HFFc6 (cell line): Measurements from ENCODE around the gene RBL2. TPM values are rescaled to one million over a fixed set of nuclear protein-coding genes. Genes with fewer than 3 reads are reported as not detected.

ENCODE experiments used
- DNase-seq: peaks from one replicate; pipeline ENCODE4 v3.0.0-alpha.2; 2018
- H3K27ac Mint-ChIP-seq: 2 replicates; pipeline ENCODE4 v1.8.0; 2020; ENCODE audit warnings: mild to moderate bottlenecking, mixed read lengths
- H3K27me3 Mint-ChIP-seq: 2 replicates; pipeline ENCODE4 v1.8.0; 2021; ENCODE audit warnings: mild to moderate bottlenecking, moderate library complexity, mixed read lengths; ENCODE audit not compliant: insufficient read depth
- H3K36me3 Mint-ChIP-seq: 2 replicates; pipeline ENCODE4 v1.8.0; 2021; ENCODE audit warnings: low read depth, mixed read lengths
- H3K4me1 Mint-ChIP-seq: 2 replicates; pipeline ENCODE4 v1.8.0; 2020; ENCODE audit warnings: low read depth, mixed read lengths
- H3K4me3 Mint-ChIP-seq: 2 replicates; pipeline ENCODE4 v1.8.0; 2020; ENCODE audit warnings: mild to moderate bottlenecking, moderate library complexity, mixed read lengths
- H3K9me3 Mint-ChIP-seq: 2 replicates; pipeline ENCODE4 v1.8.0; 2020; ENCODE audit warnings: mild to moderate bottlenecking, mixed read lengths
- total RNA-seq, 6 experiments: library from RNA; stranded (reverse); fragmentation: NEBNext Ultra II Directional; extraction: Animal tissue kit (Norgen Biotek cat#: 25700); gene quantifications; 2 replicates in 1 of 6; 3 replicates in 5 of 6; pipeline ENCODE4 v1.2.3, GENCODE V29; 2021
- TF ChIP-seq, protein P1 (sequence below): fragments of 200-600 bp; sonication (generic); IDR thresholded peaks from 2 replicates; pipeline ENCODE4 v1.5.0; 2021; ENCODE audit warnings: antibody characterized with exemption, mild to moderate bottlenecking

RBL2 gene
- total RNA-seq, 6 experiments from 2014 or later, result 21.4 to 24.4 (median 22.9) TPM

DNA sequence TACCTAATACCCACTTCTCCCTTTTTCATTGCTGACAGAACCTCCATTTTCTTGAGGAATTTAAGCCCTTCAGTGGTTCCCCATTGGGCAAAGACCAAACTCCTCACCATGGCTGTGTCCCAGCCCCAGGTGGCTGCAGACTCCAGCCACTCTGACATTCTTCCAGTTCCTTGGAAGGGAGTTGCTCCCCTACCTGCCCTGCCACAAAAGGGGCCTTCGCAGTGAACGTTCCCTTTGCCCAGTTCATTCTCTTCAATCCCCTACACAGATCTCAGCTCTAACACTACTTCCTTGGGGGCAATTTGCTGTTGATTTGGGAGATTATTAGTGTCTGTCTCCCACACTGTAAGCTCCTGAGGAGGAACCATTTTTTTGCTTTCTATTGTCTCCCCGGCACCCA, 72.0 kb downstream of the RBL2 start:
- Mint-ChIP-seq H3K4me1 (peaks cover 50% of the 10 kb centered on the region), H3K9me3 (no peaks in the 10 kb centered on the region), H3K4me3 (no peak overlapping the region), H3K27me3 (no peaks in the 10 kb centered on the region; the same call in 1 of the 2 replicates), H3K36me3 (no peaks in the 10 kb centered on the region), H3K27ac (no peak overlapping the region)
- DNase-seq, result no peak
- TF ChIP-seq, protein P1, sequence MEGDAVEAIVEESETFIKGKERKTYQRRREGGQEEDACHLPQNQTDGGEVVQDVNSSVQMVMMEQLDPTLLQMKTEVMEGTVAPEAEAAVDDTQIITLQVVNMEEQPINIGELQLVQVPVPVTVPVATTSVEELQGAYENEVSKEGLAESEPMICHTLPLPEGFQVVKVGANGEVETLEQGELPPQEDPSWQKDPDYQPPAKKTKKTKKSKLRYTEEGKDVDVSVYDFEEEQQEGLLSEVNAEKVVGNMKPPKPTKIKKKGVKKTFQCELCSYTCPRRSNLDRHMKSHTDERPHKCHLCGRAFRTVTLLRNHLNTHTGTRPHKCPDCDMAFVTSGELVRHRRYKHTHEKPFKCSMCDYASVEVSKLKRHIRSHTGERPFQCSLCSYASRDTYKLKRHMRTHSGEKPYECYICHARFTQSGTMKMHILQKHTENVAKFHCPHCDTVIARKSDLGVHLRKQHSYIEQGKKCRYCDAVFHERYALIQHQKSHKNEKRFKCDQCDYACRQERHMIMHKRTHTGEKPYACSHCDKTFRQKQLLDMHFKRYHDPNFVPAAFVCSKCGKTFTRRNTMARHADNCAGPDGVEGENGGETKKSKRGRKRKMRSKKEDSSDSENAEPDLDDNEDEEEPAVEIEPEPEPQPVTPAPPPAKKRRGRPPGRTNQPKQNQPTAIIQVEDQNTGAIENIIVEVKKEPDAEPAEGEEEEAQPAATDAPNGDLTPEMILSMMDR, result no peak

DNA sequence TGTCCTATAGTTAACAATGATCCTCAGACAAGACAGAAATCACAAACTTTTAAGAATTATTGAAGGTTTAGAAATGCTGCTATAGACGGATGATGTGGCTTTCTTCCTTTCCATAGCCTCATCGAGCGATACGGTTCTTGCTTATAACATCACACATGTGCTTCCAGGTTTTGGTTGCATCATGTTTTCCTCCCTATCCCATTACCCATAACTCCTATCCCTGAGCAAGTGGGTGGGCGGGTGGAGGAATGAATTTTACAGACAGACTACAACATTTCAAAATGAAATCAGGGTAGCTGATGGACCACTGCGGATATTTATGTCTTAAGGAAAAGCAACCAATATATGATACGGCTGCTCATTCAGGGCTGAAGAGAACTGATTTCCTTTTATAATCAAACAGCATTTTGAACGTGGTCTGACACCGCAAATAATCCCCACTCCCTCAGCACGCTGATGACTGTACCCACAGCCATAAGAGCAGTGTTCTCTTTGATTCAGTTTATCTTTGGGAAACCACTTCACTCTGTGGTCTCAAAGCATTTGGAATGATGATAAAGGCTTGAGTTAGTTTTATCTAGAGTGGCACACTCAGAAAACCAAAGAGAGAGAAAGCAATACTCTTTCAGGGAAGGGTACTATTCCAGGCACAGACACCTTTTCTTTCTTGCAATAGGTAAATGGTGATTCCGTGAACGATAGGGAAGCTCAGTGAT, 73.4 kb downstream of the RBL2 start:
- Mint-ChIP-seq H3K36me3 (no peaks in the 10 kb centered on the region), H3K27ac (no peak overlapping the region), H3K9me3 (no peaks in the 10 kb centered on the region), H3K4me3 (no peak overlapping the region), H3K27me3 (no peaks in the 10 kb centered on the region; the same call in 1 of the 2 replicates), H3K4me1 (peaks cover 44% of the 10 kb centered on the region)
- DNase-seq, result no peak
- TF ChIP-seq, protein P1, result no peak

DNA sequence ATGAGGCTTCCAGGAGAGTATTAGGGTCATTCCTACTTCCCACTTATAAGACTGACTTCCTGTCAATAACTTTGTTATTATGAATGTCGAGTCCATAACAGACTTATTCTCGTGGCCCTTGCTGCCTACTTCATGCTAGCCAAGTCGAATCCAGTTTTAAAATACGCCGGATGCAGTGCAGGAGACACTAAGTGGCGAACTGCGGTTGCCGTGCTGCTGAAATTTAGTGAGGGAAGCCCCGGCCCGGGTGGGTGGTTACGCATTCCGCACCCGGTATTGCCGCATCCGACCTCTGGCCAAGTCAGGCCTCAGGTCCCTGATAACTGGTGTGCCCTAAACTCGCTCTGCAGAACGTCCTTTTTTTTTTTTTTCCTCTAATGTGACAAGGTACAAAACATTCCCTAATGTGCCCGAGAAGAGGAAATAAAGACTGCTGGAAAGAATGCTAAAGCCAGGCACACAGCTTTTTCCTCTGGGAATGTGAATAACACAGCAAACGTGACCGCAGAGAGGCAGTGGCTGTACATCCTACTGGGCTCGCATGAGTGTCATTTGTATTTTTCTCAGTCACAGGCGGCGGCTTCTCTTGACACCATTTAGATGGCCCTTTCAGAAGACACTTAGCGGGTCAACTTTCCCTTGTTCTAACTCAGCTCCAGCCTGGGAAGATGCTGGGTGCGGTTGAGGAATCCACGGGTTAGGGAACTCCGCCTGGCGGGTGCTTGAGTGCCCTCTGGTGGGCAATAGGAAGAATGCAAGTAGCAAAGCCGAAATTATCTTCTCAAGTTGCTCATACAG, 75.8 kb downstream of the RBL2 start:
- DNase-seq, result peak; percentile 55

DNA sequence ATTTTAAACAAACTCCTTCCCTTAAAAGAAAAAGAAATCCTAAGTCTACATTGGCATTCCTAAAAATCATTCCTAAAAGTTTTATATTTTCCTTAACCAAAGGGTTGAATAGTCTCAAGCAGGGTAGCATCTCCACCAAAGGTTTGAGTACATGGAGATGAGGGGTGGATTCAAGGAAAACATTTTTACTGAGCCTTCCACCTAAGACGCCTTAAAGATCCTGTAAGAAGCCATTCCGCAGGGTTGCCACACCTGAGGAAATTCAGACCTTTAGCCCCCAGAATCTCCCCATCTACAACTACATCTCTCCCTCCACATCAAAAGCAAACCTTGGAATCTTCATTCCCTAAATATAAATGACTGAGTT, 76.4 kb downstream of the RBL2 start:
- TF ChIP-seq, protein P1, result peak; percentile 65
- Mint-ChIP-seq H3K36me3 (peaks cover 7% of the 10 kb centered on the region; the same call in 1 of the 2 replicates), H3K27ac (no peak overlapping the region), H3K4me1 (peaks cover 28% of the 10 kb centered on the region), H3K4me3 (no peak overlapping the region), H3K9me3 (peaks cover 7% of the 10 kb centered on the region), H3K27me3 (no peaks in the 10 kb centered on the region; the same call in none of the 2 replicates)
- DNase-seq, result no peak

More for the DNA sequence above, 75.8 kb downstream of the RBL2 start:
- Mint-ChIP-seq H3K27me3 (no peaks in the 10 kb centered on the region; the same call in none of the 2 replicates), H3K4me3 (peak overlapping the region; percentile 51; the same call in 1 of the 2 replicates), H3K4me1 (peaks cover 29% of the 10 kb centered on the region), H3K36me3 (peaks cover 7% of the 10 kb centered on the region; the same call in 1 of the 2 replicates), H3K27ac (peak overlapping the region; percentile 47; the same call in 1 of the 2 replicates), H3K9me3 (peaks cover 7% of the 10 kb centered on the region)
- TF ChIP-seq, protein P1, result peak; percentile 98

DNA sequence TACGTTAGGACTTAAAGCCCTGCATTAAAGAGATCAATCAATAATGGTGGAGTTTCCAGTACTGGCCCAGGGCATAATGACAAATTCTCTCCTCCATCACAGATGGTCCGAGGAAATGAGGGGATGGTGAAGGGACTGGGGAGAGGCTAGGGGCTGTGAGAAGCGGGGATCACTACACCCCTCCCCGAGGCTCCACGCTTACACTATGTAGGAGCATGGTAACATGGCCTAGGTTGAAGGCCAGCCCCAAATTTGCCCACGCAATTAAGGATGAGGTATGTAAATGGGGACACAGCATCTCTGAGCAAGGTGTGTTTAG, 76.8 kb downstream of the RBL2 start:
- Mint-ChIP-seq H3K4me1 (peaks cover 28% of the 10 kb centered on the region), H3K4me3 (no peak overlapping the region), H3K27me3 (no peaks in the 10 kb centered on the region; the same call in none of the 2 replicates), H3K27ac (no peak overlapping the region), H3K9me3 (peaks cover 7% of the 10 kb centered on the region), H3K36me3 (peaks cover 7% of the 10 kb centered on the region; the same call in 1 of the 2 replicates)
- TF ChIP-seq, protein P1, result no peak
- no peak for DNase-seq
